ENCODE data around the gene CCDC6. TPM values are rescaled to one million over a fixed set of nuclear protein-coding genes. Genes with fewer than 3 reads are reported as not detected.

Gene CCDC6
- polyA plus RNA-seq, 1 donor (not counting 4 experiments of a cell fraction or from before 2014, with no cell fraction given): 46.5 TPM

DNA sequence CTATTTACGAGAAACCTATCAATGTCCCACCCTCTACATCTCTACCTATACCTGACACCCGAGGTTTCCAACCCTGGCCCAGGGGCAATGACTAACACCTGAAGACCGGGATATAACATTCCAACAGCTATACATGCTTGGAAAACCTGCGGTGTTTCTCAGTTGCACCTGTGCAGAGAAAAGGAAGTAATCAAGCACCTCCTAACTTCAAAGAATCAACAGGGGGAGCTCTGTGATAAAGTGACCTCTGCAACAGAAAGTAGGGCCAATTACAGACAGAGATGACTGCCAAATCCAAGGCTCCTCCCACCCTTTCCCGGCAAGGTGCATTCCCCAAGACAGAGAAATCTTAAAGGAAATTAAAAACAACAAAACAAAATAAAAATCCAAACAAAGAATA is 41.3 kb downstream of the CCDC6 start:
- H3K79me2 ChIP-seq (ENCODE audit: control insufficient read depth, insufficient read depth, low read length): peaks cover 80% of the 10 kb centered on the region
- FAIRE-seq (peak; percentile 84), DNase-seq (ENCODE audit: low read depth, low spot score) (peak; percentile 88)
- H3K27me3 ChIP-seq (ENCODE audit: control insufficient read depth, extremely low read depth, insufficient read depth, low read length): no peaks in the 10 kb centered on the region
- H3K9me3 ChIP-seq (ENCODE audit: control insufficient read depth, low read depth, low read length): no peaks in the 10 kb centered on the region
- H3K27ac ChIP-seq (ENCODE audit: control insufficient read depth, insufficient read depth, low read length): peak overlapping the region; percentile 72
- H2AFZ ChIP-seq (ENCODE audit: control insufficient read depth, low read length): no peak overlapping the region
- TF ChIP-seq EZH2 (IDR thresholded peaks at IDR 0.05; ENCODE audit: low read length): no peak
- TF ChIP-seq, protein P1, sequence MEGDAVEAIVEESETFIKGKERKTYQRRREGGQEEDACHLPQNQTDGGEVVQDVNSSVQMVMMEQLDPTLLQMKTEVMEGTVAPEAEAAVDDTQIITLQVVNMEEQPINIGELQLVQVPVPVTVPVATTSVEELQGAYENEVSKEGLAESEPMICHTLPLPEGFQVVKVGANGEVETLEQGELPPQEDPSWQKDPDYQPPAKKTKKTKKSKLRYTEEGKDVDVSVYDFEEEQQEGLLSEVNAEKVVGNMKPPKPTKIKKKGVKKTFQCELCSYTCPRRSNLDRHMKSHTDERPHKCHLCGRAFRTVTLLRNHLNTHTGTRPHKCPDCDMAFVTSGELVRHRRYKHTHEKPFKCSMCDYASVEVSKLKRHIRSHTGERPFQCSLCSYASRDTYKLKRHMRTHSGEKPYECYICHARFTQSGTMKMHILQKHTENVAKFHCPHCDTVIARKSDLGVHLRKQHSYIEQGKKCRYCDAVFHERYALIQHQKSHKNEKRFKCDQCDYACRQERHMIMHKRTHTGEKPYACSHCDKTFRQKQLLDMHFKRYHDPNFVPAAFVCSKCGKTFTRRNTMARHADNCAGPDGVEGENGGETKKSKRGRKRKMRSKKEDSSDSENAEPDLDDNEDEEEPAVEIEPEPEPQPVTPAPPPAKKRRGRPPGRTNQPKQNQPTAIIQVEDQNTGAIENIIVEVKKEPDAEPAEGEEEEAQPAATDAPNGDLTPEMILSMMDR (optimal IDR thresholded peaks at IDR 0.05 in 1 of 3, IDR thresholded peaks at IDR 0.05 in 1 of 3, conservative IDR thresholded peaks at IDR 0.05 in 1 of 3; ENCODE audit: extremely low read depth in 1 of 3, insufficient read depth in 2 of 3, low read length in 3 of 3): peak; percentile 58 to 68 (median 59)
- no peaks in the 10 kb centered on the region for H3K9me1 ChIP-seq (ENCODE audit: control insufficient read depth, extremely low read depth, insufficient read depth, low read length)
- peak overlapping the region; percentile 39 for H3K9ac ChIP-seq (ENCODE audit: control insufficient read depth, extremely low read depth, insufficient read depth, low read length)
- dilution Hi-C loops (cut with MboI; ENCODE audit: extremely low pct_ligation_motif_present, low sequenced_read_pairs): no loop called here
- H3K4me1 ChIP-seq (ENCODE audit: control insufficient read depth, extremely low read depth, insufficient read depth, low read length): peaks cover 20% of the 10 kb centered on the region
- H3K36me3 ChIP-seq (ENCODE audit: control insufficient read depth in 2 of 2, extremely low read depth in 1 of 2, insufficient read depth in 2 of 2, low read length in 2 of 2): peaks cover 0 to 2% of the 10 kb centered on the region in 2 experiments
- H4K20me1 ChIP-seq (ENCODE audit: control insufficient read depth, extremely low read depth, insufficient read depth, low read length): peaks cover 3% of the 10 kb centered on the region
- H3K4me2 ChIP-seq (ENCODE audit: control insufficient read depth, extremely low read depth, insufficient read depth, low read depth, low read length): peak overlapping the region; percentile 80
- peak overlapping the region in 2 of 3 experiments; percentile 21 to 49 for H3K4me3 ChIP-seq (ENCODE audit: control insufficient read depth in 2 of 3, extremely low read depth in 1 of 3, insufficient read depth in 2 of 3, low read depth in 1 of 3, low read length in 3 of 3)

DNA sequence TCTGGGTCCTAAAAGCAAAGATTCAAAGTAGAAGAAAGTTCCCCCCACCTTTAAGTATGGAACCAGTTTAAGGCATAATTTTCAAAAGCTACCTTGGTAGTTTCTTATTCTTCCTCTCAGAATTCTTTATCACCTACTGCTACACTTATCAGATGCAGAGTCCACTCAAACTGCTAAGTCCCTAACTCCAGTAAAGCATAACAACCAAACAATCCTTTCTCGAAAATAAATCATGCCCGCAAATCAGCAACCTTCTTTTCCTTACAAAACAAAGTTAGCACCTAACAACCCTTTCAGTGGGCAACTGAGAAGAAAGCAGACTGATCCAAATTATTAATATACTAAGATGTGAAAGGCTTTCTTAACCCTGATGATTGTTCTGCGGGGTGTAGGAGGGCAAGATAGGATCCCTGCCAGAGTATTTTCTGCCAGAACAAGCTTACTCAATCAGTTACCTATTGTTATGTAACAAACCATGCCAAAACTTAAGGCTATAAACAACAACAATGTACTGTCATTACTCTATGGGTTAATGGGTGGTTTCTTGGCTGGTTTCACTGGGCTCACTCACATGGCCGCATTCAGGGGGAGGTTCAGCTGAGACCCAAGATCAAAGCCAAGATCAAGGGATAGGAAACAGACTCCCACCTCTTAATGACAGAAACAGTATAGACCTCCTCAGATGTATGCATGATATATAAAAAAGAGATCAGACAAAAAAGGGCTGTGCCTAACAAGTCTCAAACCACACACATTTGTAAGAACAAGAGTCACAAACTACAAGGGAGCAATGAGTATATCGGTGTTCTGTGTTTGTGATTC is 42.0 kb downstream of the CCDC6 start:
- Histone ChIP-seq H3K79me2 (ENCODE audit: control insufficient read depth, insufficient read depth, low read length) (peaks cover 79% of the 10 kb centered on the region), H3K36me3 (ENCODE audit: control insufficient read depth in 2 of 2, extremely low read depth in 1 of 2, insufficient read depth in 2 of 2, low read length in 2 of 2) (peaks cover 0 to 4% of the 10 kb centered on the region in 2 experiments), H3K27ac (ENCODE audit: control insufficient read depth, insufficient read depth, low read length) (peak overlapping the region; percentile 72), H3K4me3 (ENCODE audit: control insufficient read depth in 2 of 3, extremely low read depth in 1 of 3, insufficient read depth in 2 of 3, low read depth in 1 of 3, low read length in 3 of 3) (peak overlapping the region in 2 of 3 experiments; percentile 21 to 49), H3K9ac (ENCODE audit: control insufficient read depth, extremely low read depth, insufficient read depth, low read length) (peak overlapping the region; percentile 39), H3K27me3 (ENCODE audit: control insufficient read depth, extremely low read depth, insufficient read depth, low read length) (no peaks in the 10 kb centered on the region), H3K4me1 (ENCODE audit: control insufficient read depth, extremely low read depth, insufficient read depth, low read length) (peaks cover 20% of the 10 kb centered on the region), H4K20me1 (ENCODE audit: control insufficient read depth, extremely low read depth, insufficient read depth, low read length) (peaks cover 3% of the 10 kb centered on the region), H3K4me2 (ENCODE audit: control insufficient read depth, extremely low read depth, insufficient read depth, low read depth, low read length) (peak overlapping the region; percentile 80), H3K9me1 (ENCODE audit: control insufficient read depth, extremely low read depth, insufficient read depth, low read length) (no peaks in the 10 kb centered on the region), H3K9me3 (ENCODE audit: control insufficient read depth, low read depth, low read length) (no peaks in the 10 kb centered on the region), H2AFZ (ENCODE audit: control insufficient read depth, low read length) (no peak overlapping the region)
- FAIRE-seq: no peak
- TF ChIP-seq EZH2 (IDR thresholded peaks at IDR 0.05; ENCODE audit: low read length): no peak
- TF ChIP-seq, protein P1 (optimal IDR thresholded peaks at IDR 0.05 in 1 of 3, IDR thresholded peaks at IDR 0.05 in 1 of 3, conservative IDR thresholded peaks at IDR 0.05 in 1 of 3; ENCODE audit: extremely low read depth in 1 of 3, insufficient read depth in 2 of 3, low read length in 3 of 3): no peak
- no peak for DNase-seq (ENCODE audit: low read depth, low spot score)
- dilution Hi-C loops (cut with MboI; ENCODE audit: extremely low pct_ligation_motif_present, low sequenced_read_pairs): no loop called here

Measured in keratinocyte (primary cell).